ENCODE results near the gene TTC27. TPM values are rescaled to one million over a fixed set of nuclear protein-coding genes. Genes with fewer than 3 reads are reported as not detected.

Gene TTC27
- total RNA-seq, 1 experiment from 2014 or later = 25.1 TPM

DNA sequence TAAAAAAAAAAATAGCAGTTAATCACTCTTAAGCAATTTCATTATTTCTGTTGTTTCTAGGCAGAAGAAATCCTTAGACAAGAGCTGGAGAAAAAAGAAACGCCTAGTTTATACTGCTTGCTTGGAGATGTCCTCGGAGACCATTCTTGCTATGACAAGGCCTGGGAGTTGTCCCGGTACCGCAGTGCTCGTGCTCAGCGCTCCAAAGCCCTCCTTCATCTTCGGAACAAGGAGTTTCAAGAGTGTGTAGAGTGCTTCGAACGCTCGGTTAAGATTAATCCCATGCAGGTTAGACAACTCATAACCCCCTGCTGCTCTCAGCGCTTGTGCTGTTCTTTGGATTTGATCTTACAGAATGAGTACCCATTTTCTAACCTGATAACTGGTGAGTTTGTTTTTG is 130.4 kb downstream of the TTC27 start:
- POLR2A ChIA-PET = no interaction called here
- CTCF ChIA-PET = no interaction called here
- DNase-seq (ENCODE audit: low spot score) (no peak), ATAC-seq (no peak)
- TF ChIP-seq ZNF121 (CRISPR knock-in tag; IDR thresholded peaks at IDR 0.05) (no peak), ELF4 (CRISPR knock-in tag; IDR thresholded peaks at IDR 0.05; ENCODE audit: low read depth) (no peak), RORB (CRISPR knock-in tag; IDR thresholded peaks at IDR 0.05) (no peak), ZNF232 (CRISPR knock-in tag; IDR thresholded peaks at IDR 0.05) (no peak)
- TF ChIP-seq, protein P1, sequence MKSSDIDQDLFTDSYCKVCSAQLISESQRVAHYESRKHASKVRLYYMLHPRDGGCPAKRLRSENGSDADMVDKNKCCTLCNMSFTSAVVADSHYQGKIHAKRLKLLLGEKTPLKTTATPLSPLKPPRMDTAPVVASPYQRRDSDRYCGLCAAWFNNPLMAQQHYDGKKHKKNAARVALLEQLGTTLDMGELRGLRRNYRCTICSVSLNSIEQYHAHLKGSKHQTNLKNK (CRISPR knock-in tag; IDR thresholded peaks at IDR 0.05) = no peak
- Mint-ChIP-seq H3K36me3 (peaks cover 16% of the 10 kb centered on the region), H3K4me1 (no peaks in the 10 kb centered on the region), H3K27ac (no peak overlapping the region), H3K9me3 (peaks cover 12% of the 10 kb centered on the region), H3K27me3 (ENCODE audit: low read depth) (no peaks in the 10 kb centered on the region), H3K4me3 (no peak overlapping the region)

DNA sequence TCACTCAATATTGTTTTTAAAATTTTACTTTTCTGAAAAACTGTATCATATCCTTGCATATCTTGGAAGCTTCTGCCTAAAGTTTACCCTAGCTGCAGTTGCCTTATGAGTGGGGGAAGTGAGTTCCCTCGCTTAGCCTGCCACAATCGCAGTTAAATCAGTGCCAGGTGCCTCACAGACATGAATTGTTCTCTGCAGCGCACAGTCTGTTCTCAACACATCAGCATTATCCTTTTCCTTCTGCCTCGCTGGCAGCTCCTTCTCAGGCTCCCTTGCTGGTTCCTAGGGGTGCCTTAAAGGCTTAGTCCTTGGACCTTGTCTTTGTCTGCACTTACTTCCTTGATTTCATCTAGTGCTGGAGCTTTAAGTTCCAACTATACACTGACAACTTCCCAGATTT is 132.8 kb downstream of the TTC27 start:
- H3K36me3 Mint-ChIP-seq = peaks cover 6% of the 10 kb centered on the region
- H3K9me3 Mint-ChIP-seq = peaks cover 5% of the 10 kb centered on the region
- ChIA-PET POLR2A (no interaction called here), CTCF (no interaction called here)
- H3K27me3 Mint-ChIP-seq (ENCODE audit: low read depth) = no peaks in the 10 kb centered on the region
- TF ChIP-seq ZNF138 (CRISPR knock-in tag; conservative IDR thresholded peaks at IDR 0.05) (no peak), ZNF121 (CRISPR knock-in tag; IDR thresholded peaks at IDR 0.05) (no peak), FOXJ3 (CRISPR knock-in tag; IDR thresholded peaks at IDR 0.05; ENCODE audit: borderline replicate concordance) (no peak), GABPB1 (CRISPR knock-in tag; IDR thresholded peaks at IDR 0.05) (no peak), IRF2 (CRISPR knock-in tag; IDR thresholded peaks at IDR 0.05; ENCODE audit: borderline replicate concordance, low read depth) (no peak), NFE2L1 (CRISPR knock-in tag; IDR thresholded peaks at IDR 0.05) (no peak), ESRRA (CRISPR knock-in tag; IDR thresholded peaks at IDR 0.05; ENCODE audit: borderline replicate concordance) (no peak), ZBTB43 (CRISPR knock-in tag; IDR thresholded peaks at IDR 0.05) (no peak), ZBTB21 (CRISPR knock-in tag; IDR thresholded peaks at IDR 0.05; ENCODE audit: borderline replicate concordance) (no peak), NFYB (CRISPR knock-in tag; conservative IDR thresholded peaks at IDR 0.05; ENCODE audit: low read depth) (no peak), GTF2I (CRISPR knock-in tag; conservative IDR thresholded peaks at IDR 0.05) (no peak)
- TF ChIP-seq, protein P2, sequence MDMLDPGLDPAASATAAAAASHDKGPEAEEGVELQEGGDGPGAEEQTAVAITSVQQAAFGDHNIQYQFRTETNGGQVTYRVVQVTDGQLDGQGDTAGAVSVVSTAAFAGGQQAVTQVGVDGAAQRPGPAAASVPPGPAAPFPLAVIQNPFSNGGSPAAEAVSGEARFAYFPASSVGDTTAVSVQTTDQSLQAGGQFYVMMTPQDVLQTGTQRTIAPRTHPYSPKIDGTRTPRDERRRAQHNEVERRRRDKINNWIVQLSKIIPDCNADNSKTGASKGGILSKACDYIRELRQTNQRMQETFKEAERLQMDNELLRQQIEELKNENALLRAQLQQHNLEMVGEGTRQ (CRISPR knock-in tag; IDR thresholded peaks at IDR 0.05) = no peak
- H3K4me1 Mint-ChIP-seq = no peaks in the 10 kb centered on the region
- H3K4me3 Mint-ChIP-seq = no peak overlapping the region
- ATAC-seq = no peak
- no peak overlapping the region for H3K27ac Mint-ChIP-seq
- no peak for DNase-seq (ENCODE audit: low spot score)

- H3K9me3 Mint-ChIP-seq = no peaks in the 10 kb centered on the region
- ChIA-PET CTCF (no interaction called here), POLR2A (no interaction called here)
- ATAC-seq (no peak), DNase-seq (ENCODE audit: low spot score) (no peak)
- peaks cover 6% of the 10 kb centered on the region for H3K4me1 Mint-ChIP-seq
- H3K27me3 Mint-ChIP-seq (ENCODE audit: low read depth) = no peaks in the 10 kb centered on the region
- no peak overlapping the region for H3K27ac Mint-ChIP-seq
- H3K36me3 Mint-ChIP-seq = no peaks in the 10 kb centered on the region
- no peak overlapping the region for H3K4me3 Mint-ChIP-seq
- TF ChIP-seq JUN (CRISPR knock-in tag; IDR thresholded peaks at IDR 0.05) (no peak), ZNF232 (CRISPR knock-in tag; IDR thresholded peaks at IDR 0.05) (no peak), ZNF317 (CRISPR knock-in tag; IDR thresholded peaks at IDR 0.05; ENCODE audit: borderline replicate concordance, low read depth) (no peak), NFE2L1 (CRISPR knock-in tag; IDR thresholded peaks at IDR 0.05) (no peak), ZNF416 (CRISPR knock-in tag; IDR thresholded peaks at IDR 0.05) (no peak), GABPB1 (CRISPR knock-in tag; IDR thresholded peaks at IDR 0.05) (no peak), ZNF396 (CRISPR knock-in tag; IDR thresholded peaks at IDR 0.05; ENCODE audit: borderline replicate concordance) (no peak), PREB (CRISPR knock-in tag; IDR thresholded peaks at IDR 0.05; ENCODE audit: borderline replicate concordance) (no peak), ETV6 (CRISPR knock-in tag; IDR thresholded peaks at IDR 0.05) (no peak), ZNF425 (CRISPR knock-in tag; conservative IDR thresholded peaks at IDR 0.05) (no peak), GRHL2 (CRISPR knock-in tag; IDR thresholded peaks at IDR 0.05; ENCODE audit: insufficient replicate concordance, severe bottlenecking) (no peak), EMX1 (CRISPR knock-in tag; IDR thresholded peaks at IDR 0.05) (no peak), ELF4 (CRISPR knock-in tag; IDR thresholded peaks at IDR 0.05; ENCODE audit: low read depth) (no peak)
- TF ChIP-seq, protein P3, sequence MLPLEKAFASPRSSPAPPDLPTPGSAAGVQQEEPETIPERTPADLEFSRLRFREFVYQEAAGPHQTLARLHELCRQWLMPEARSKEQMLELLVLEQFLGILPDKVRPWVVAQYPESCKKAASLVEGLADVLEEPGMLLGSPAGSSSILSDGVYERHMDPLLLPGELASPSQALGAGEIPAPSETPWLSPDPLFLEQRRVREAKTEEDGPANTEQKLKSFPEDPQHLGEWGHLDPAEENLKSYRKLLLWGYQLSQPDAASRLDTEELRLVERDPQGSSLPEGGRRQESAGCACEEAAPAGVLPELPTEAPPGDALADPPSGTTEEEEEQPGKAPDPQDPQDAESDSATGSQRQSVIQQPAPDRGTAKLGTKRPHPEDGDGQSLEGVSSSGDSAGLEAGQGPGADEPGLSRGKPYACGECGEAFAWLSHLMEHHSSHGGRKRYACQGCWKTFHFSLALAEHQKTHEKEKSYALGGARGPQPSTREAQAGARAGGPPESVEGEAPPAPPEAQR (CRISPR knock-in tag; IDR thresholded peaks at IDR 0.05) = no peak
Measured at GRCh38 chr2:32768387-32769174, 140.7 kb downstream of the TTC27 start.

Measured in WTC11 (cell line).